ENCODE measurements around the gene MYO3B. TPM values are rescaled to one million over a fixed set of nuclear protein-coding genes. Genes with fewer than 3 reads are reported as not detected.

Gene MYO3B
- total RNA-seq, 2 experiments from 2014 or later = not detected

GRCh38 chr2:170665743-170666142 lies 487.8 kb downstream of the MYO3B start:
- ChIA-PET POLR2A (no interaction called here), CTCF (ENCODE audit: unreplicated experiment) (no interaction called here)
- Histone ChIP-seq H3K4me3 (ENCODE audit: low read depth, low read length, poor library complexity, severe bottlenecking) (no peak overlapping the region), H3K36me3 (ENCODE audit: insufficient read depth, low read length) (no peaks in the 10 kb centered on the region), H3K9me2 (ENCODE audit: insufficient read depth, low read length) (no peaks in the 10 kb centered on the region), H3K79me2 (ENCODE audit: insufficient read depth, low read depth, low read length) (no peaks in the 10 kb centered on the region), H3K9me3 (ENCODE audit: low read length) (no peaks in the 10 kb centered on the region), H4K20me1 (ENCODE audit: insufficient read depth, low read length) (no peaks in the 10 kb centered on the region), H3K27ac (ENCODE audit: low read depth, low read length, poor library complexity, severe bottlenecking) (no peak overlapping the region), H3K4me1 (ENCODE audit: insufficient read depth, low read length, poor library complexity, severe bottlenecking) (no peaks in the 10 kb centered on the region), H3K4me2 (ENCODE audit: low read length) (no peak overlapping the region), H2AFZ (ENCODE audit: low read length) (no peak overlapping the region)
- intact Hi-C loops (cut with micrococcal nuclease; ENCODE audit: unreplicated experiment) = no loop called here
- no TSS peak for BruUV-seq (replicated peaks)
- no peak for DNase-seq (ENCODE audit: low spot score)
- TF ChIP-seq EZH2phosphoT487 (IDR thresholded peaks at IDR 0.05; ENCODE audit: borderline replicate concordance, low read depth, low read length) (no peak), CTCF (conservative IDR thresholded peaks at IDR 0.05; ENCODE audit: low read length) (no peak)

- no peaks in the 10 kb centered on the region for H4K20me1 ChIP-seq (ENCODE audit: insufficient read depth, low read length)
- H3K9me2 ChIP-seq (ENCODE audit: insufficient read depth, low read length) = no peaks in the 10 kb centered on the region
- ChIA-PET CTCF (ENCODE audit: unreplicated experiment) (no interaction called here), POLR2A (interaction anchor here (0.6 to 0.8 kb wide), 3 partner anchors 11 to 1695 kb away, joined by 3 to 4 read pairs (median 3); no protein-coding TSS in a partner anchor)
- no peak overlapping the region for H2AFZ ChIP-seq (ENCODE audit: low read length)
- H3K4me2 ChIP-seq (ENCODE audit: low read length) = no peak overlapping the region
- no TSS peak for BruUV-seq (replicated peaks)
- H3K4me1 ChIP-seq (ENCODE audit: insufficient read depth, low read length, poor library complexity, severe bottlenecking) = no peaks in the 10 kb centered on the region
- intact Hi-C loops (cut with micrococcal nuclease; ENCODE audit: unreplicated experiment) = no loop called here
- no peak overlapping the region for H3K27ac ChIP-seq (ENCODE audit: low read depth, low read length, poor library complexity, severe bottlenecking)
- no peaks in the 10 kb centered on the region for H3K9me3 ChIP-seq (ENCODE audit: low read length)
- no peak overlapping the region for H3K4me3 ChIP-seq (ENCODE audit: low read depth, low read length, poor library complexity, severe bottlenecking)
- TF ChIP-seq CTCF (conservative IDR thresholded peaks at IDR 0.05; ENCODE audit: low read length) (no peak), EZH2phosphoT487 (IDR thresholded peaks at IDR 0.05; ENCODE audit: borderline replicate concordance, low read depth, low read length) (no peak)
- no peaks in the 10 kb centered on the region for H3K36me3 ChIP-seq (ENCODE audit: insufficient read depth, low read length)
- no peak for DNase-seq (ENCODE audit: low spot score)
- no peaks in the 10 kb centered on the region for H3K79me2 ChIP-seq (ENCODE audit: insufficient read depth, low read depth, low read length)
Observed at GRCh38 chr2:170669909-170670308, 492.0 kb downstream of the MYO3B start.

- Histone ChIP-seq H3K4me3 (ENCODE audit: low read depth, low read length, poor library complexity, severe bottlenecking) (no peak overlapping the region), H3K4me2 (ENCODE audit: low read length) (no peak overlapping the region), H3K36me3 (ENCODE audit: insufficient read depth, low read length) (no peaks in the 10 kb centered on the region), H2AFZ (ENCODE audit: low read length) (no peak overlapping the region), H3K27ac (ENCODE audit: low read depth, low read length, poor library complexity, severe bottlenecking) (no peak overlapping the region), H4K20me1 (ENCODE audit: insufficient read depth, low read length) (no peaks in the 10 kb centered on the region), H3K4me1 (ENCODE audit: insufficient read depth, low read length, poor library complexity, severe bottlenecking) (no peaks in the 10 kb centered on the region), H3K9me3 (ENCODE audit: low read length) (no peaks in the 10 kb centered on the region), H3K79me2 (ENCODE audit: insufficient read depth, low read depth, low read length) (no peaks in the 10 kb centered on the region), H3K9me2 (ENCODE audit: insufficient read depth, low read length) (no peaks in the 10 kb centered on the region)
- no TSS peak for BruUV-seq (replicated peaks)
- TF ChIP-seq CTCF (conservative IDR thresholded peaks at IDR 0.05; ENCODE audit: low read length) (no peak), EZH2phosphoT487 (IDR thresholded peaks at IDR 0.05; ENCODE audit: borderline replicate concordance, low read depth, low read length) (no peak)
- POLR2A ChIA-PET = no interaction called here
- CTCF ChIA-PET (ENCODE audit: unreplicated experiment) = no interaction called here
- intact Hi-C loops (cut with micrococcal nuclease; ENCODE audit: unreplicated experiment) = no loop called here
- no peak for DNase-seq (ENCODE audit: low spot score)
Observed at GRCh38 chr2:170670651-170671050, 492.7 kb downstream of the MYO3B start.
